Endothelial cell (in vitro differentiated cells): Measurements from ENCODE around the gene LRRC26. TPM values are rescaled to one million over a fixed set of nuclear protein-coding genes. Genes with fewer than 3 reads are reported as not detected.

ENCODE experiments used
- DNase-seq: peaks from one replicate; pipeline ENCODE4 v3.0.0; 2021; ENCODE audit warnings: low spot score
- H3K27ac Mint-ChIP-seq: one replicate; pipeline ENCODE4 v1.8.0; 2021; ENCODE audit warnings: mixed read lengths, inconsistent platforms; ENCODE audit not compliant: unreplicated experiment
- H3K27me3 Mint-ChIP-seq: one replicate; pipeline ENCODE4 v1.8.0; 2021; ENCODE audit warnings: mild to moderate bottlenecking, moderate library complexity, mixed read lengths, inconsistent platforms; ENCODE audit not compliant: unreplicated experiment
- H3K36me3 Mint-ChIP-seq: one replicate; pipeline ENCODE4 v1.8.0; 2021; ENCODE audit warnings: mild to moderate bottlenecking, low read depth, mixed read lengths, inconsistent platforms; ENCODE audit not compliant: unreplicated experiment
- H3K4me1 Mint-ChIP-seq: one replicate; pipeline ENCODE4 v1.8.0; 2021; ENCODE audit warnings: mild to moderate bottlenecking, mixed read lengths, inconsistent platforms; ENCODE audit not compliant: unreplicated experiment
- H3K4me3 Mint-ChIP-seq: one replicate; pipeline ENCODE4 v1.8.0; 2021; ENCODE audit warnings: mild to moderate bottlenecking, mixed read lengths, inconsistent platforms; ENCODE audit not compliant: unreplicated experiment
- H3K9me3 Mint-ChIP-seq: one replicate; pipeline ENCODE4 v1.8.0; 2021; ENCODE audit warnings: mixed read lengths, inconsistent platforms; ENCODE audit not compliant: unreplicated experiment
- CTCF ChIP-seq: fragments of 200-600 bp; sonication (generic); IDR thresholded peaks from one replicate; pipeline ENCODE4 v1.5.0; 2021; ENCODE audit warnings: antibody characterized with exemption; ENCODE audit not compliant: unreplicated experiment
- total RNA-seq: library from RNA; stranded (reverse); fragmentation: NEBNext Ultra II Directional; extraction: Animal tissue kit (Norgen Biotek cat#: 25700); gene quantifications from one replicate; pipeline ENCODE4 v1.2.1, GENCODE V29; 2021; ENCODE audit not compliant: unreplicated experiment

Gene LRRC26
- total RNA-seq, 1 donor from 2014 or later = not detected

GRCh38 chr9:137212520-137212919, 42.7 kb upstream of the LRRC26 start:
- H3K4me3 Mint-ChIP-seq = no peak overlapping the region
- DNase-seq = no peak
- H3K36me3 Mint-ChIP-seq = peaks cover 15% of the 10 kb centered on the region
- peaks cover 13% of the 10 kb centered on the region for H3K27me3 Mint-ChIP-seq
- H3K4me1 Mint-ChIP-seq = peaks cover 7% of the 10 kb centered on the region
- no peak for TF ChIP-seq CTCF
- H3K27ac Mint-ChIP-seq = no peak overlapping the region
- H3K9me3 Mint-ChIP-seq = no peaks in the 10 kb centered on the region

- H3K4me1 Mint-ChIP-seq = peaks cover 17% of the 10 kb centered on the region
- DNase-seq = no peak
- H3K9me3 Mint-ChIP-seq = no peaks in the 10 kb centered on the region
- no peak for TF ChIP-seq CTCF
- peak overlapping the region; percentile 68 for H3K27ac Mint-ChIP-seq
- H3K27me3 Mint-ChIP-seq = peaks cover 12% of the 10 kb centered on the region
- peak overlapping the region; percentile 83 for H3K4me3 Mint-ChIP-seq
- peaks cover 25% of the 10 kb centered on the region for H3K36me3 Mint-ChIP-seq
Observed at GRCh38 chr9:137211532-137211931, 41.7 kb upstream of the LRRC26 start.

GRCh38 chr9:137206602-137207001, 36.8 kb upstream of the LRRC26 start:
- peaks cover 27% of the 10 kb centered on the region for H3K4me1 Mint-ChIP-seq
- TF ChIP-seq CTCF = no peak
- DNase-seq = no peak
- peak overlapping the region; percentile 97 for H3K4me3 Mint-ChIP-seq
- H3K9me3 Mint-ChIP-seq = no peaks in the 10 kb centered on the region
- peak overlapping the region; percentile 55 for H3K27ac Mint-ChIP-seq
- H3K36me3 Mint-ChIP-seq = peaks cover 22% of the 10 kb centered on the region
- peaks cover 14% of the 10 kb centered on the region for H3K27me3 Mint-ChIP-seq

GRCh38 chr9:137205126-137206069, 35.5 kb upstream of the LRRC26 start, which contains the start of the genes NDOR1 and TMEM203:
NDOR1 (plus strand) TSS chr9:137205700; CDS start chr9:137205778, 78 bp downstream.
TMEM203 (minus strand) TSS chr9:137205648; CDS start chr9:137205414, 234 bp downstream.
- Mint-ChIP-seq H3K36me3 (peaks cover 15% of the 10 kb centered on the region), H3K9me3 (no peaks in the 10 kb centered on the region), H3K4me3 (peak within 1 kb of the TSS; percentile 97), H3K27me3 (peaks cover 9% of the 10 kb centered on the region), H3K4me1 (peaks cover 21% of the 10 kb centered on the region), H3K27ac (peak within 1 kb of the TSS; percentile 55)
- peak; percentile 90 for DNase-seq
- TF ChIP-seq CTCF = no peak

- Mint-ChIP-seq H3K4me1 (peaks cover 21% of the 10 kb centered on the region), H3K4me3 (peak overlapping the region; percentile 97), H3K27me3 (peaks cover 9% of the 10 kb centered on the region), H3K9me3 (no peaks in the 10 kb centered on the region), H3K36me3 (peaks cover 15% of the 10 kb centered on the region), H3K27ac (peak overlapping the region; percentile 48)
- no peak for TF ChIP-seq CTCF
- DNase-seq = no peak
Observed at GRCh38 chr9:137204731-137205125, 34.9 kb upstream of the LRRC26 start.
